ENCODE measurements around the gene DRG2. TPM values are rescaled to one million over a fixed set of nuclear protein-coding genes. Genes with fewer than 3 reads are reported as not detected.
A peak's percentile ranks its signal among the peaks of the same experiment; 100 is the strongest.

The DRG2 gene
- 10 to 100 TPM; 52.2 to 52.4 TPM for total RNA-seq

DNA sequence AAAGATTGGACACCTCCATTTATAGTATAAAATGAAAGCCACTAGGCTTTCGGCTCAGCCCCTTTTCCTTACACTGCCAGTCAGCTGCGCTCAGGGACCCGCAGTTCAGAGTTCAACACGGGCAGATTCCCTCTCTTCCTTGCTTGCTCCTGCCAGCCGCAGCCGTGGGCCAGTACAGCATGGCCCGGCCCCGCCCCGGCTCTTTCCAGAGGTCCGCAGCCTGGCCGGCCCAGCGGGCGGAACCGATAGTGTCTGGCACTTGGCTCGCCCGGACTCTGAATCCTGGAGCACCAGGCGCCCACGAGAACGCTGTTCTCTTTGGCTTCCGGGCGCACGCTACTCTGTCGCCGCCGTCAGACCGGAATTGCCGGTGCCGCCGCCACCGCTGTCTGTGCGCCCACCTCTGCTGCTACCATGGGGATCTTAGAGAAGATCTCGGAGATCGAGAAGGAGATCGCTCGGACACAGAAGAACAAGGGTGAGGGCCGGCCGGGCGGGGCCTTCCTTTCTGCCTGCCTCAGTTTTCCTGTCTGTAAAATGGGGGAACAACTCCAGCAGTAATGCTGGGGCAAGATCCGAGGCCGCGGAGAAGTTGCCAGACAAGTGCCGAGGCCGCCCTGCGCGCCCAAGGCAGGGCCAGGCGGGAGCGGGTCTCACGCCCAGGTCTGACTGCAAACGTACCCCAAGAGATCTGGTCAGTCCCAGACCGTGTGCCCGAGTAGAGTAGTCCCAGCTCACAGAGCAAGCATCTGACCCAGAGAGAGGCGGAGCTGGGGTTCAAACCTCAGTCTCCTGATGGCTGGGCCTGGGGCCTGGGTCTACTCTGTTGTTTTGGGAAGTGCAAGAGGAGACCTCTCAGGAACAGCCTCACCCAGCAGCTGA is at the start of gene DRG2:
DRG2 (plus strand) TSS at position 339 of the 882 bp plus-strand sequence; CDS start at position 415, 76 bp downstream.
- DNase-seq, result peak; percentile 90
- Mint-ChIP-seq H3K27ac (peak within 1 kb of the TSS; percentile 96), H3K36me3 (peaks cover 9% of the 10 kb centered on the region), H3K4me1 (peaks cover 16% of the 10 kb centered on the region), H3K27me3 (no peaks in the 10 kb centered on the region), H3K4me3 (peak within 1 kb of the TSS; percentile 98), H3K9me3 (no peaks in the 10 kb centered on the region)

DNA sequence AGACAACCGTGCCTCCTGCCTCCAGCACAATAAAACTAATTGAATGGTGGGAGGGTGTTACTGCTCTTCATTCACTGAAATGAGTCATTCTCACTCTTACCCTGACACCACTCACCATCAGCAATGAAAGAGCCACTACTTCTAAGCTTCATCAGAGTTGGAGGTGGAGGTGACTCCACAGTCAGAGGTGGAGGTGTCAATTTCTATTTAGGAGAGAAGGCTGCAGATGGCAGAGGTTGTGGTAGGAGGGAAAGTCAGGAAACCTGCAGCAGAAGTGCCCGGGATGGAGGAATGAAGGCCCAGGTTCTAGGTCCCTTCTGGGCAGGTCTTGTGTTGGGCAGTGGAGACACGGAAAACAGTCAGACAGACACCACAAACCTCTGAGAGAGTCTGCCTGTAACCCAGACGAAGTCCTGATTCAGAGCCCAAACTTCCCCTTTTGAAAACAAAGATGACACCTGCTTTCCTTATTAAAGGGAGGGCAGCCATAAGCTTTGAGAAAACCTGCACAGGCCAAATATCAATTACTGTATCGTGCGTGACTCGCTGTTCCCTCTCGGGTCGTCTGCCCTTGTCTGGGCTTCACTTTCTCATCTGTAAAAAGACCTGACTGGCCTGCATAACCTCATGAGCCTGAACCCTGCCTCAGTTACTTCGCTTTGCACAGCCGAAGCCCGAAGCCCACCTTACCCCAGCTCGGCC is 49.4 kb upstream of the DRG2 start:
- peak; percentile 40 for DNase-seq
- peak overlapping the region; percentile 85 for H3K4me3 Mint-ChIP-seq

GRCh38 chr17:18038861-18039534 is 48.8 kb upstream of the DRG2 start, which contains the start of the genes ATPAF2 and GID4:
Gene ATPAF2, minus strand, starts transcription at chr17:18039168. Its CDS starts 155 bp downstream, at chr17:18039013.
Gene GID4, plus strand, starts transcription at chr17:18039408. Its CDS starts 57 bp downstream, at chr17:18039465.
- H3K4me1 Mint-ChIP-seq, result peaks cover 48% of the 10 kb centered on the region
- H3K4me3 Mint-ChIP-seq, result peak within 1 kb of the TSS; percentile 91
- peaks cover 4% of the 10 kb centered on the region for H3K36me3 Mint-ChIP-seq
- H3K27me3 Mint-ChIP-seq, result no peaks in the 10 kb centered on the region
- no peaks in the 10 kb centered on the region for H3K9me3 Mint-ChIP-seq
- DNase-seq, result peak; percentile 100
- H3K27ac Mint-ChIP-seq, result peak within 1 kb of the TSS; percentile 86

More for the DNA sequence above, 49.4 kb upstream of the DRG2 start:
- Mint-ChIP-seq H3K36me3 (peaks cover 4% of the 10 kb centered on the region), H3K4me1 (peaks cover 51% of the 10 kb centered on the region), H3K27me3 (no peaks in the 10 kb centered on the region), H3K9me3 (no peaks in the 10 kb centered on the region), H3K27ac (peak overlapping the region; percentile 86)

- no peaks in the 10 kb centered on the region for H3K9me3 Mint-ChIP-seq
- peak overlapping the region; percentile 86 for H3K27ac Mint-ChIP-seq
- DNase-seq, result no peak
- H3K4me3 Mint-ChIP-seq, result peak overlapping the region; percentile 91
- H3K27me3 Mint-ChIP-seq, result no peaks in the 10 kb centered on the region
- H3K36me3 Mint-ChIP-seq, result peaks cover 4% of the 10 kb centered on the region
- peaks cover 50% of the 10 kb centered on the region for H3K4me1 Mint-ChIP-seq
These were observed 48.0 kb upstream of the DRG2 start for GRCh38 chr17:18039535-18040260.

DNA sequence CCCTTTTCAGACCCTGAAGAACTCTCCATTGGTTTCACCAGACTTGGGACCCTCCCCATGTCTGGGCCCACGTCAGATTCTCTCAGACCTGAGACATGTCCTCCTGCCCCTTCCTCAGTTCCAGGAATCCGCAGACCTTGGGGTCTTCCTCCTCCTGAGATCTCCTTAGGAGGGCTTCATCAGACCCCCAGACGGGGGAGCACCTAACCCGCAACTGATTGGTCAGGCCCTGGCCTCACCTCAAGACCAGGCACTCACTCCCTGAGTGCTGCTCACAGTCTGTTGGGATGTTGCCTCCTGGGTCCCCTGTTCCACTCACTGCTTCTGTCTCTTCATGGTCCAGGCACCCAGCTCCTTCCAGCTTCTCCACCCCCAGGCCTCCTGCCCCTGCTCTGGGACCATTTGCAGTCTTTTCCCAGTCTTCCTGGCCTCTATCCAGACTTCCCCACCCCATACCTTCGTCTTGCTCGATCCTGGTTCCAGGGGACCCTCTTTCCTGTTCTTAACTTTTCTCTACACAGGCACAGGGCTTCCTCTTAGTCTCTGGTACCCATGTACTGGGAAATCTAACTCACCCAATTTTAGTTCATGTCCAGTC is 47.4 kb upstream of the DRG2 start:
- Mint-ChIP-seq H3K27ac (peak overlapping the region; percentile 85), H3K4me1 (peaks cover 50% of the 10 kb centered on the region), H3K4me3 (peak overlapping the region; percentile 91), H3K36me3 (peaks cover 4% of the 10 kb centered on the region), H3K27me3 (no peaks in the 10 kb centered on the region), H3K9me3 (no peaks in the 10 kb centered on the region)
- no peak for DNase-seq

- Mint-ChIP-seq H3K36me3 (peaks cover 5% of the 10 kb centered on the region), H3K9me3 (no peaks in the 10 kb centered on the region), H3K27me3 (no peaks in the 10 kb centered on the region), H3K4me1 (peaks cover 44% of the 10 kb centered on the region), H3K27ac (no peak overlapping the region), H3K4me3 (no peak overlapping the region)
- no peak for DNase-seq
These were observed 46.0 kb upstream of the DRG2 start for GRCh38 chr17:18041776-18042175.

DNA sequence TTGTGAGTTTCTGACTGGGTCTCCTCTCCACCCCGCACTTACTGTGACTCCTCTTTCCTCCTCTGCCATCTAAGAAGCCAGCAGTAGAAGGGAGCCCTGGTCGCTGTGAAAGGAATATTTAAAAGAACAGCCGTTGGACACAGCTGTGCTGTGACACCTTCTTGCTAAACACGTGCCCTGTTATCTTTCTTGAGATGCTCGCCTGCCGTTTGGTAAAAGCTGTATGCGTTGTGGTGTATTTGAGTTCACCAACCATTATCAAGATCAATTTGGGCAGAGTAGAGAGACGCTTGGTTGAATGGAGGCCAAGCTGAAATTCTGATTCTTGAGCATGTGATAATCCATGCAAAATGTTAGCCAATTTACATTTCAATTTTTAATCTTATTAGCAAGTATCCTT is 44.8 kb upstream of the DRG2 start:
- peaks cover 1% of the 10 kb centered on the region for H3K36me3 Mint-ChIP-seq
- H3K4me1 Mint-ChIP-seq, result peaks cover 34% of the 10 kb centered on the region
- DNase-seq, result no peak
- H3K9me3 Mint-ChIP-seq, result no peaks in the 10 kb centered on the region
- no peaks in the 10 kb centered on the region for H3K27me3 Mint-ChIP-seq
- H3K27ac Mint-ChIP-seq, result no peak overlapping the region
- H3K4me3 Mint-ChIP-seq, result no peak overlapping the region

GRCh38 chr17:18043491-18043890 is 44.3 kb upstream of the DRG2 start:
- Mint-ChIP-seq H3K36me3 (peaks cover 1% of the 10 kb centered on the region), H3K4me1 (peaks cover 30% of the 10 kb centered on the region), H3K27ac (no peak overlapping the region), H3K9me3 (no peaks in the 10 kb centered on the region), H3K27me3 (no peaks in the 10 kb centered on the region), H3K4me3 (no peak overlapping the region)
- no peak for DNase-seq

- no peaks in the 10 kb centered on the region for H3K9me3 Mint-ChIP-seq
- H3K4me1 Mint-ChIP-seq, result peaks cover 30% of the 10 kb centered on the region
- no peak overlapping the region for H3K4me3 Mint-ChIP-seq
- H3K36me3 Mint-ChIP-seq, result peaks cover 1% of the 10 kb centered on the region
- DNase-seq, result no peak
- H3K27me3 Mint-ChIP-seq, result no peaks in the 10 kb centered on the region
- no peak overlapping the region for H3K27ac Mint-ChIP-seq
These were observed 43.1 kb upstream of the DRG2 start for GRCh38 chr17:18044609-18045008.

GRCh38 chr17:18045691-18046350 is 41.9 kb upstream of the DRG2 start:
- peaks cover 22% of the 10 kb centered on the region for H3K4me1 Mint-ChIP-seq
- no peaks in the 10 kb centered on the region for H3K27me3 Mint-ChIP-seq
- peaks cover 3% of the 10 kb centered on the region for H3K36me3 Mint-ChIP-seq
- no peak overlapping the region for H3K4me3 Mint-ChIP-seq
- H3K27ac Mint-ChIP-seq, result no peak overlapping the region
- no peaks in the 10 kb centered on the region for H3K9me3 Mint-ChIP-seq
- DNase-seq, result no peak

GRCh38 chr17:18055597-18055996 is 32.2 kb upstream of the DRG2 start:
- Mint-ChIP-seq H3K36me3 (peaks cover 5% of the 10 kb centered on the region), H3K4me1 (no peaks in the 10 kb centered on the region), H3K4me3 (no peak overlapping the region), H3K27ac (no peak overlapping the region), H3K9me3 (no peaks in the 10 kb centered on the region), H3K27me3 (no peaks in the 10 kb centered on the region)
- no peak for DNase-seq

- Mint-ChIP-seq H3K9me3 (no peaks in the 10 kb centered on the region), H3K4me1 (no peaks in the 10 kb centered on the region), H3K27me3 (no peaks in the 10 kb centered on the region), H3K27ac (no peak overlapping the region), H3K36me3 (peaks cover 5% of the 10 kb centered on the region), H3K4me3 (no peak overlapping the region)
- no peak for DNase-seq
These were observed 31.5 kb upstream of the DRG2 start for GRCh38 chr17:18056214-18056613.

DNA sequence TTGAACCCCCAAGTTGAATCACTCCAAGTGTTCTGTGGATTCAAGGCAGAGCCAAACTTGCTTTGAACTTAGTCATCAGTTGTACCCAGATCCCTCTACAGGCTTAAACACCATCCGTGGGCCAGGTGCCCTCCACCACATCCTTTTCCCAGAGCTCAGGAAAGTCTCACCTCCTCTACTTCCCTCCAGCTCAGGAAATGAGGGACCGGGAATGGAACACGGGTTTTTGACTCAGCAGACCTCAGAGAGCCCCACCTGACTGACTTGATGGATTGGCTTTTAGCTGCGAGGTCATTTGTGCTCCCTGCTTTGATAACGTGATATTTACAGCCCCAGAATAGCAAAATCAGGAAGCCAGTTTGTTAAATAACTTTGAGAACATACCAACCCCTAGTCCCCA is 28.5 kb upstream of the DRG2 start:
- Mint-ChIP-seq H3K36me3 (peaks cover 5% of the 10 kb centered on the region), H3K9me3 (no peaks in the 10 kb centered on the region), H3K27ac (no peak overlapping the region), H3K4me1 (no peaks in the 10 kb centered on the region), H3K4me3 (no peak overlapping the region), H3K27me3 (no peaks in the 10 kb centered on the region)
- DNase-seq, result no peak

DNA sequence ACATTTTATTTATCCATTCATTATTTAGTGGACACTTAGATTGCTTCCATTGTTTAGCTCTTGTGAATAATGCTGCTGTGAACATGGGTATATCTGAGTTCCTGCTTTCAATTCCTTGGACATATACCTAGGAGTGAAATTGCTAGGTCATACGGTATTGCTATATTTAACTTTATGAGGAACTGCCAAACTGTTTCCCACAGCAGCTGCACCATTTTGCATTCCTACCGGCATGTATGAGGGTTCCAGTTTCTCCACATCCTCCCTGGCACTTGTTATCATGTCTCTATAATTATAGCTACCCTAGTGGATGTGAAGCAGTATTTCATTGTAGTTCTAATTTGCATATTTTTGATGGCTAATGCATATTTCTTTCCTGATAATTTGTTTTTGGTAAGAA is 23.7 kb upstream of the DRG2 start:
- no peaks in the 10 kb centered on the region for H3K27me3 Mint-ChIP-seq

More for the DNA sequence above, 23.7 kb upstream of the DRG2 start:
- Mint-ChIP-seq H3K27ac (no peak overlapping the region), H3K36me3 (no peaks in the 10 kb centered on the region), H3K4me3 (no peak overlapping the region), H3K9me3 (no peaks in the 10 kb centered on the region), H3K4me1 (no peaks in the 10 kb centered on the region)
- DNase-seq, result no peak
